ENCODE measurements around the gene MARCHF5.
A peak's percentile ranks its signal among the peaks of the same experiment; 100 is the strongest.

MARCHF5 gene, protein sequence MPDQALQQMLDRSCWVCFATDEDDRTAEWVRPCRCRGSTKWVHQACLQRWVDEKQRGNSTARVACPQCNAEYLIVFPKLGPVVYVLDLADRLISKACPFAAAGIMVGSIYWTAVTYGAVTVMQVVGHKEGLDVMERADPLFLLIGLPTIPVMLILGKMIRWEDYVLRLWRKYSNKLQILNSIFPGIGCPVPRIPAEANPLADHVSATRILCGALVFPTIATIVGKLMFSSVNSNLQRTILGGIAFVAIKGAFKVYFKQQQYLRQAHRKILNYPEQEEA

GRCh38 chr10:92290837-92291615 is at the start of gene MARCHF5, which contains the start of gene CPEB3:
TSS of gene MARCHF5 (plus strand) at chr10:92291167. CDS start at chr10:92291495, 328 bp downstream.
TSS of gene CPEB3 (minus strand) at chr10:92291078. CDS start at chr10:92240350, 50,728 bp downstream.
- H3K27ac ChIP-seq: peak within 1 kb of the TSS; percentile 85 to 99 (median 97)
- H3K36me3 ChIP-seq: peaks cover 20 to 35% (median 30%) of the 10 kb centered on the region in 11 experiments
- no peaks in the 10 kb centered on the region for H3K9me3 ChIP-seq (replicated peaks in 1 of 11)
- TF ChIP-seq Cebpa-rat (IDR thresholded peaks at IDR 0.05): no peak
- peaks cover 0 to 3% (median 0%) of the 10 kb centered on the region in 11 experiments; a peak in 1 of 22 replicates for H3K27me3 ChIP-seq
- H3K4me3 ChIP-seq: peak within 1 kb of the TSS; percentile 73 to 100 (median 99)
- H3K4me1 ChIP-seq: peaks cover 27 to 49% (median 30%) of the 10 kb centered on the region in 10 experiments
- peaks cover 38 to 47% (median 40%) of the 10 kb centered on the region in 11 experiments for H4K20me1 ChIP-seq
- H3K9ac ChIP-seq: peak within 1 kb of the TSS; percentile 87 to 99 (median 99)
- peak within 1 kb of the TSS; percentile 79 to 99 (median 92) for H3K4me2 ChIP-seq

GRCh38 chr10:92241501-92241900 is 49.5 kb upstream of the MARCHF5 start:
- H3K9ac ChIP-seq: peak overlapping the region in 5 of 11 experiments; percentile 67 to 86 (median 79); a peak in 8 of 22 replicates

GRCh38 chr10:92242380-92242779 is 48.6 kb upstream of the MARCHF5 start:
- H3K36me3 ChIP-seq: peaks cover 0 to 22% (median 11%) of the 10 kb centered on the region in 11 experiments; a peak in 10 of 22 replicates
- H3K9ac ChIP-seq: no peak overlapping the region
- no peaks in the 10 kb centered on the region for H3K9me3 ChIP-seq (replicated peaks in 1 of 11)
- TF ChIP-seq Cebpa-rat (IDR thresholded peaks at IDR 0.05): no peak
- peak overlapping the region in 5 of 11 experiments; percentile 3 to 98 (median 34); a peak in 6 of 22 replicates for H3K4me2 ChIP-seq
- no peak overlapping the region for H3K27ac ChIP-seq
- no peak overlapping the region for H3K4me3 ChIP-seq
- H3K27me3 ChIP-seq: peaks cover 2 to 53% (median 35%) of the 10 kb centered on the region in 11 experiments; a peak in 21 of 22 replicates
- H4K20me1 ChIP-seq: peaks cover 8 to 27% (median 18%) of the 10 kb centered on the region in 11 experiments; a peak in 21 of 22 replicates
- peaks cover 30 to 58% (median 44%) of the 10 kb centered on the region in 10 experiments for H3K4me1 ChIP-seq

More at GRCh38 chr10:92241501-92241900, 49.5 kb upstream of the MARCHF5 start:
- H3K4me2 ChIP-seq: peak overlapping the region; percentile 90 to 99 (median 96)
- TF ChIP-seq Cebpa-rat (IDR thresholded peaks at IDR 0.05): no peak
- H3K36me3 ChIP-seq: peaks cover 0 to 27% (median 11%) of the 10 kb centered on the region in 11 experiments; a peak in 10 of 22 replicates
- peaks cover 3 to 56% (median 35%) of the 10 kb centered on the region in 11 experiments; a peak in 21 of 22 replicates for H3K27me3 ChIP-seq
- peak overlapping the region in 5 of 11 experiments; percentile 57 to 86 (median 80); a peak in 9 of 22 replicates for H3K27ac ChIP-seq
- peaks cover 30 to 66% (median 44%) of the 10 kb centered on the region in 10 experiments for H3K4me1 ChIP-seq
- peak overlapping the region in 3 of 10 experiments; percentile 77 to 86 (median 85); a peak in 6 of 20 replicates for H3K4me3 ChIP-seq
- H4K20me1 ChIP-seq: peaks cover 15 to 30% (median 18%) of the 10 kb centered on the region in 11 experiments; a peak in 21 of 22 replicates
- no peaks in the 10 kb centered on the region for H3K9me3 ChIP-seq (replicated peaks in 1 of 11)

DNA sequence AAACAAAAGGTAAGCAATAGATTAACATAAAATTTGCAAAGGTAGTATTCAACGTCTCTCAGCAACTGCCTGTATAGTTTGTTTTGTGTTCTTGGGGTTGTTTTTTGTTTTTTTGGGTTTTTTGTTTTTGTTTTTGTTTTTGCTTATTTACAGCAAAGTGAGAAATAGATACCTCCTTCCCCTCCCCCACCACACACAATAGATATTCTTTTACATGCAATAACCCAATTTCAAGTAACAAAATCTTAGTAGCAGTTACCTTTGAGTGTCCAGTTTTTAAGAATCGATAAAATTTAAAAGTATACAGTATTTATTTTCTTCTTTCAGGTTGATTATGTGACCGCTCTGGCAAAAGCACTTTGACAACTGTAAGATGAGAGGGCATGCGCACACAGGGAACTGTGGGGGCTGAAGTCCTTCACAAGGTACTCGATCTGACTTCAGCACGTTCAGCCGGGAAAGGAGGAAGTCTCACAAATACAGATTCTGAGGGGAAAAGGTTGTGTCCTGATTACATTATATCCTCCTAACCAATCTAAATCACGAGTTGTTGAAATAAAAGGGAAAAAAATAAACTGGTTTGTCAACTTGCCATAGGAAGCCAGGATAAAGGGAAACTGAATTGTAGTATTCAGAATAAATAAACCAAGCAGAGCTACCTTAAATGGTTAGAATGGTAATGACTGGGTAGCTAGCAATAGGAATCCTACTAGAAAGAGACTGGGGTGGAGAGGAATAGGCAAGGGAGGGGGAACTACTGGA is 47.9 kb upstream of the MARCHF5 start:
- H3K9me3 ChIP-seq (replicated peaks in 1 of 11): no peaks in the 10 kb centered on the region
- no peak for TF ChIP-seq Cebpa-rat (IDR thresholded peaks at IDR 0.05)
- peak overlapping the region in 3 of 10 experiments; percentile 21 to 35 (median 31); a peak in 4 of 20 replicates for H3K4me3 ChIP-seq
- H3K4me2 ChIP-seq: peak overlapping the region; percentile 1 to 96 (median 42); a peak in 18 of 22 replicates
- peaks cover 0 to 46% (median 28%) of the 10 kb centered on the region in 11 experiments; a peak in 21 of 22 replicates for H3K27me3 ChIP-seq
- H3K4me1 ChIP-seq: peaks cover 30 to 51% (median 44%) of the 10 kb centered on the region in 10 experiments
- peak overlapping the region in 4 of 11 experiments; percentile 19 to 67 (median 38); a peak in 5 of 22 replicates for H3K9ac ChIP-seq
- H3K36me3 ChIP-seq: peaks cover 0 to 15% (median 11%) of the 10 kb centered on the region in 11 experiments; a peak in 10 of 22 replicates
- H3K27ac ChIP-seq: peak overlapping the region in 3 of 11 experiments; percentile 38 to 53 (median 42); a peak in 6 of 22 replicates
- peaks cover under 1 to 21% (median 17%) of the 10 kb centered on the region in 11 experiments; a peak in 20 of 22 replicates for H4K20me1 ChIP-seq

DNA sequence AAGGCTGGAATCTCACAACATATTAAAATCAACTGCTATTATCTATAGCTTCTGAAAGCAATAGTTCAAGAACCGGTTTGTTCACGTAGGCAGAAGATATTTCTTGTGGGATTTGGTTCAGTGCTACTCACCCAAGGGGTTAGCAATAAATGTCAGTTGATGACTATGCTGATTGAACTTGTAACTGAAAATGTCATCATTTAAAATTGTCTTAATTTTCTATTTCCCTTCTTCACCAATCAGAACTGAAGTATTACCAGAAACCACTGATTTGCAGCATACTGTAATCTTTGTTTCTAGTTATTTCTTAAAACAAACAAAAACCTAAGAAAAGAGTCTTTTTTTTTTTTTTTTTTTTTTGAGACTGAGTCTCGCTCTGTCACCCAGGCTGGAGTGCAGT is 46.2 kb upstream of the MARCHF5 start:
- H3K4me2 ChIP-seq: peak overlapping the region in 6 of 11 experiments; percentile 8 to 41 (median 36); a peak in 7 of 22 replicates

DNA sequence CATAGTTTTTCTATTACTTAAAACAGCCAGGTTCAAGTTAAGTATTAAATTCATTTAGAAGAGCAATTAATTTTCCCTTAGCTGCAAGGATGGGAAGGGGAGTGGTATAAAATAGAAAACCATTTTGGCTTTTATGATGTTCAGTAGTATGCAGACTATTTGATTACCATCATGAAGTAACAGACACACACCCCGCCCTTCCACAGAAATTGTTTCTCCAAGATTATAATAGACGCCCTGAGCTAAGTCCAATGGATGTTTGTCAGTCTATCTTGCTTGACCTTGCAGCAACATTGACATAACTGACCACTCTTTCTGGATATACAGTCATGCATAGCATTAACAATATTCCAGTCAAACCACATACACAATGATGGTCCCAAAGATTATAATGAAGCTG is 42.4 kb upstream of the MARCHF5 start:
- no peak overlapping the region for H3K4me3 ChIP-seq
- no peak overlapping the region for H3K27ac ChIP-seq
- H3K4me2 ChIP-seq: no peak overlapping the region
- H3K36me3 ChIP-seq: no peaks in the 10 kb centered on the region
- no peaks in the 10 kb centered on the region for H3K9me3 ChIP-seq (replicated peaks in 1 of 11)
- H3K9ac ChIP-seq: no peak overlapping the region
- H3K4me1 ChIP-seq: peaks cover 4 to 18% (median 14%) of the 10 kb centered on the region in 10 experiments; a peak in 16 of 20 replicates
- H4K20me1 ChIP-seq: no peaks in the 10 kb centered on the region
- TF ChIP-seq Cebpa-rat (IDR thresholded peaks at IDR 0.05): no peak
- no peaks in the 10 kb centered on the region for H3K27me3 ChIP-seq

More for the DNA sequence above, 46.2 kb upstream of the MARCHF5 start:
- no peaks in the 10 kb centered on the region for H3K9me3 ChIP-seq (replicated peaks in 1 of 11)
- no peak overlapping the region for H3K4me3 ChIP-seq
- H3K4me1 ChIP-seq: peaks cover 18 to 37% (median 35%) of the 10 kb centered on the region in 10 experiments
- H3K9ac ChIP-seq: no peak overlapping the region
- H3K27ac ChIP-seq: no peak overlapping the region
- H4K20me1 ChIP-seq: peaks cover 0 to 4% (median 3%) of the 10 kb centered on the region in 11 experiments; a peak in 12 of 22 replicates
- no peaks in the 10 kb centered on the region for H3K36me3 ChIP-seq
- H3K27me3 ChIP-seq: peaks cover 0 to 29% (median 10%) of the 10 kb centered on the region in 11 experiments; a peak in 17 of 22 replicates
- TF ChIP-seq Cebpa-rat (IDR thresholded peaks at IDR 0.05): no peak

DNA sequence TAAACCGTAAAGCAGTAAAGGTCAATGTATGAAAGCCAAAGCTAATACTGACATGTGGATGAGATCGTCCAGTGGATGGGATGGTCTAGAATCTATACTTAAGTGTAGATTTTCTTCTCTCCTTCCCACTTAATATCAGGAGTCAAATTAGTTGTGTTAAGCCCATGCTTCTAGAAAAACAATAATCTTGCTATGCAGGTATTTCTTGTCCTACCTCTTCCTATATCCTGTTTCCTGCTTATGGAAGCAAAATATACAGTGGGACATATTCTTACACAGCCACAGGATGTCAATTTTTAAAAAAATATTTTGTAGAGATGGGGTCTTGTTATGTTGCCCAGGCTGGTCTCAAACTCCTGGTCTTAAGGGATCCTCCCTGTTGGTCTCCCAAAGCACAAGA is 27.6 kb upstream of the MARCHF5 start:
- Histone ChIP-seq H3K27me3 (no peaks in the 10 kb centered on the region), H3K9ac (no peak overlapping the region), H3K27ac (no peak overlapping the region), H3K4me2 (no peak overlapping the region), H3K36me3 (peaks cover 0 to 9% (median 0%) of the 10 kb centered on the region in 11 experiments; a peak in 3 of 22 replicates), H3K4me1 (peaks cover 0 to 18% (median 2%) of the 10 kb centered on the region in 10 experiments; a peak in 9 of 20 replicates), H3K4me3 (no peak overlapping the region), H4K20me1 (no peaks in the 10 kb centered on the region), H3K9me3 (replicated peaks in 1 of 11) (no peaks in the 10 kb centered on the region)
- no peak for TF ChIP-seq Cebpa-rat (IDR thresholded peaks at IDR 0.05)

All from BLaER1 treated with 17β-estradiol and CSF1 and Interleukin-3, amounts not matched to agents 10 nM and 100 nM (cell line).